Measurements from ENCODE around the gene CXorf58. TPM values are rescaled to one million over a fixed set of nuclear protein-coding genes. Genes with fewer than 3 reads are reported as not detected.

The CXorf58 gene
- total and polyA plus RNA-seq, 2 of the 4 experiments (the other 2 are of a cell fraction) = not detected

GRCh38 chrX:23900220-23900797 lies 7.5 kb upstream of the CXorf58 start:
- Histone ChIP-seq H2BK5ac (ENCODE audit: low read depth, low read length, poor library complexity, severe bottlenecking) (no peak overlapping the region), H3K4ac (ENCODE audit: low read depth, low read length) (no peak overlapping the region; the same call in 1 of the 2 replicates), H2BK20ac (ENCODE audit: low read depth, low read length) (no peak overlapping the region), H3K23ac (ENCODE audit: low read depth, low read length) (no peak overlapping the region), H4K8ac (ENCODE audit: low read depth in 2 of 2, low read length in 2 of 2) (no peak overlapping the region), H2AK5ac (ENCODE audit: low read depth, low read length) (no peak overlapping the region), H2BK120ac (ENCODE audit: low read depth, low read length) (no peak overlapping the region), H4K91ac (ENCODE audit: insufficient read depth, low read depth, low read length) (no peak overlapping the region), H2BK15ac (ENCODE audit: low read depth, low read length) (no peak overlapping the region), H3K79me1 (ENCODE audit: low read depth in 1 of 2, low read length in 2 of 2) (0 out of 4 replicates have a peak, but pooled peaks cover 0 to 3% of the 10 kb centered on the region in 2 experiments), H4K5ac (ENCODE audit: low read depth, low read length) (no peak overlapping the region), H3K4me3 (ENCODE audit: insufficient read depth, low read depth, low read length) (no peak overlapping the region), H4K20me1 (ENCODE audit: insufficient read depth, low read length) (no peaks in the 10 kb centered on the region), H3K9me3 (ENCODE audit: control insufficient read depth, insufficient read depth, low read length) (no peaks in the 10 kb centered on the region), H3K4me1 (ENCODE audit: control insufficient read depth, insufficient read depth, low read length) (peaks cover 4% of the 10 kb centered on the region), H3K4me2 (ENCODE audit: low read depth, low read length) (no peak overlapping the region), H2AFZ (replicated peaks; ENCODE audit: low read length, poor library complexity) (no peak overlapping the region), H3K18ac (ENCODE audit: low read depth, low read length) (no peak overlapping the region), H3K36me3 (ENCODE audit: control insufficient read depth, insufficient read depth, low read length) (no peaks in the 10 kb centered on the region), H3K56ac (ENCODE audit: extremely low read depth, insufficient read depth, low read length) (no peak overlapping the region), H3K9me1 (ENCODE audit: insufficient read depth, low read length) (no peaks in the 10 kb centered on the region), H3K27ac (ENCODE audit: insufficient read depth, low read length) (no peak overlapping the region), H3K14ac (replicated peaks; ENCODE audit: low read depth, low read length) (no peak overlapping the region), H3K9ac (ENCODE audit: low read depth, low read length) (no peak overlapping the region), H2AK9ac (replicated peaks; ENCODE audit: low read depth, low read length, poor library complexity) (no peak overlapping the region), H3K27me3 (ENCODE audit: control insufficient read depth, insufficient read depth, low read length) (no peaks in the 10 kb centered on the region)
- ChIA-PET POLR2A (ENCODE audit: unreplicated experiment) (no interaction called here), CTCF (interaction anchor here (0.5 to 3.0 kb wide), 2 partner anchors 18 to 117 kb away, joined by 3 to 34 read pairs; partner anchors contain the start of gene SAT1)
- BruUV-seq (replicated peaks) = no TSS peak
- ATAC-seq (ENCODE audit: low read depth) (no peak), DNase-seq (no peak)
- WGBS, 2 experiments (ENCODE audit: extremely low coverage in 2 of 2, insufficient read length in 1 of 2) = no CpG with 5 or more reads among the region's 12 CpGs
- dilution Hi-C loops (cut with HindIII; ENCODE audit: low sequenced_read_pairs, unreplicated experiment) (no loop called here), intact Hi-C loops (cut with micrococcal nuclease) (loop anchor here (10.0 kb wide), 1 partner anchor 344 kb away; no protein-coding TSS in a partner anchor), in situ Hi-C loops (cut with MboI; ENCODE audit: low sequenced_read_pairs) (loop anchor here (5.0 to 10.0 kb wide), 3 partner anchors 116 to 203 kb away; partner anchors contain the start of genes ACOT9 and SAT1)
- TF ChIP-seq CHD1 (IDR thresholded peaks at IDR 0.05; ENCODE audit: low read depth, low read length) (no peak), POLR2A (IDR thresholded peaks at IDR 0.05; ENCODE audit: low read depth, low read length) (no peak), MAFK (IDR thresholded peaks at IDR 0.05; ENCODE audit: low read depth, low read length) (no peak), MXI1 (IDR thresholded peaks at IDR 0.05; ENCODE audit: borderline replicate concordance, low read depth, low read length) (no peak), CEBPB (IDR thresholded peaks at IDR 0.05; ENCODE audit: low read depth, low read length) (no peak), USF2 (IDR thresholded peaks at IDR 0.05; ENCODE audit: low read depth, low read length) (no peak), ELK1 (IDR thresholded peaks at IDR 0.05; ENCODE audit: borderline replicate concordance, low read depth, low read length) (no peak), RAD21 (IDR thresholded peaks at IDR 0.05; ENCODE audit: low read length) (no peak), CTCF (conservative IDR thresholded peaks at IDR 0.05; ENCODE audit: low read depth, low read length) (no peak), BHLHE40 (IDR thresholded peaks at IDR 0.05; ENCODE audit: low read depth, low read length) (no peak), RCOR1 (IDR thresholded peaks at IDR 0.05; ENCODE audit: insufficient replicate concordance, low read length) (no peak), NFE2L2 (IDR thresholded peaks at IDR 0.05; ENCODE audit: low read depth, low read length) (no peak), RFX5 (IDR thresholded peaks at IDR 0.05; ENCODE audit: low read depth, low read length) (no peak)

Data from IMR-90 (cell line).